M059J (cell line): ENCODE measurements around the gene CNTF. TPM values are rescaled to one million over a fixed set of nuclear protein-coding genes. Genes with fewer than 3 reads are reported as not detected.

Source experiments
- DNase-seq: peaks from one replicate; pipeline ENCODE4 v3.0.0-alpha.2; 2012; ENCODE audit warnings: low read depth
- total RNA-seq: library from RNA; depleted of rRNA; stranded (reverse); fragments of >200 nt; shearing (Covaris generic); gene quantifications from 2 replicates; pipeline ENCODE4 v1.2.3, GENCODE V29; 2014; rRNA removed

CNTF gene
- total RNA-seq, 1 experiment from 2014 or later, result 0.89 TPM

- DNase-seq, result no peak
Measured at GRCh38 chr11:58641803-58642581, 19.5 kb downstream of the CNTF start.

- DNase-seq, result no peak
Measured at GRCh38 chr11:58645854-58646253, 23.4 kb downstream of the CNTF start.

DNA sequence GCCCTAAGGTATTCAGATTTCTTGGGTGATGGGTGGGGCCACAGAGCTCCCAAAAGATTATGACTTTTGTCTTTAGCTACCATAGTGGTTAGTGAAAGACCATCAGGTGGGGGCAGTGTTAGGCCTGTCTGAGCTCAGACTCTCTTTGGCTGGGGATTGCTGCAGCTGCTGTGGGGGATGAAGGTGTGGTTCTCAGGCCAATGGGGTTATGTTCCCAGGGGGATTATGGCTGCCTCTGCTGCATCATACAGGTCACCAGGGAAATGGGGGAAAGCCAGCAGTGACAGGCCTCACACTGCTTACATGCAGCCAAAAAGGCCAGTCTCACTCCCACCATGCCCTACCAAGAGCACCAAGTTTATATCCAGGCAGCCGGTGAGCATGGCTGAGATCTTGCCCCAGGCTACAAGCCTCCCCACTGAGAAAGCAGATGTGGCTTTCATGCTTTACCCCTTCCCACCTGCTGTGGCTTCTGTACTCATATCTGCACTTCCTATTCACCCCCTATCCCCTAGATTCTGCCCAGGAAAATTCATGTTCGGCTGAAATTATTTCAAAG lies 24.8 kb downstream of the CNTF start:
- DNase-seq, result no peak

DNA sequence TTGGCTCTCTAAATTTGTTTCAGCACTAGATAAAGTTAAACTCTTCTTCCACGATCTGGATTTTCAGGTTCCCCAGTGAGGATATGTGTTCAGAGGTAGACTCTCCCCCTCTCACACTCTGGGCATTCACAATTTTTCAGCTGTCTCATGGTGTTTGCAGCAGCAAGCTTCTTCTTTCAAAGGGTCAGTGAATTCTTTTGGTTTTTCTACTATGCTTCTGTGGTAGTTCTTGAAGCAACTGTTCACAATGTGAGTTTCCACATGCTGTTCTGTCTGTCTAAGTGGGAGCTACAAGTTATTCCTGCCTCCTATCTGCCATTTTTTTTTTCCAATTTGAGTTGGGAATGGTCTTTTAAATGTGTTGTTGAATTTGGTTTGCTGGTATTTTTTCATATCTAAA lies 25.4 kb downstream of the CNTF start:
- DNase-seq, result no peak

GRCh38 chr11:58649623-58650022 lies 27.2 kb downstream of the CNTF start:
- DNase-seq, result no peak

GRCh38 chr11:58650496-58650895 lies 28.0 kb downstream of the CNTF start:
- no peak for DNase-seq

DNA sequence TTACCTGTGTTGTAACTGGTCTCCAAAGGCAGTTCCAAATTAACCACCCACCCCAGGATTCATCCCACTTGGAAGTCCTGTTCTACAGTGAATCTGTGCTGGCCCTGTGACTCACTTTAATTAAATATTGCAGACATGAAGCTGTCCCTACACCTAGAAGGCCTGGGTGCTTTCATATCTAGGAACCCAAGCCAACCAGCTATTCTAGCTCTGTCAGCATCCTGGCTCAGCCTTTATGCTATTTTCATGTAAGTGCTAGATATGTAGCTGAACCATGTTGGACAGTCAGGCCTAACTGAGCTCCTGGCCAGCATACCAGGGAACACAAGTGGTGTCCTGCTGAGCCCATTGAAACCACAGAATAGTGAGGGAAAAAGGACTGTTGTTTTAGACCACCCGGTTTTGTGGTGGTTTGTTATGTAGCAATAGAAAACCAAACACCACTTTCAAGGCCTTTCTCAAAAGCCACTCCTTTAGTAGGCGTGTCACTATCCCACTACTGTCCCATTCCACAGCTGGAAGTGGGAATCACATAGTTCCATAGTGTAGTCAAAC lies 30.3 kb downstream of the CNTF start:
- no peak for DNase-seq

DNA sequence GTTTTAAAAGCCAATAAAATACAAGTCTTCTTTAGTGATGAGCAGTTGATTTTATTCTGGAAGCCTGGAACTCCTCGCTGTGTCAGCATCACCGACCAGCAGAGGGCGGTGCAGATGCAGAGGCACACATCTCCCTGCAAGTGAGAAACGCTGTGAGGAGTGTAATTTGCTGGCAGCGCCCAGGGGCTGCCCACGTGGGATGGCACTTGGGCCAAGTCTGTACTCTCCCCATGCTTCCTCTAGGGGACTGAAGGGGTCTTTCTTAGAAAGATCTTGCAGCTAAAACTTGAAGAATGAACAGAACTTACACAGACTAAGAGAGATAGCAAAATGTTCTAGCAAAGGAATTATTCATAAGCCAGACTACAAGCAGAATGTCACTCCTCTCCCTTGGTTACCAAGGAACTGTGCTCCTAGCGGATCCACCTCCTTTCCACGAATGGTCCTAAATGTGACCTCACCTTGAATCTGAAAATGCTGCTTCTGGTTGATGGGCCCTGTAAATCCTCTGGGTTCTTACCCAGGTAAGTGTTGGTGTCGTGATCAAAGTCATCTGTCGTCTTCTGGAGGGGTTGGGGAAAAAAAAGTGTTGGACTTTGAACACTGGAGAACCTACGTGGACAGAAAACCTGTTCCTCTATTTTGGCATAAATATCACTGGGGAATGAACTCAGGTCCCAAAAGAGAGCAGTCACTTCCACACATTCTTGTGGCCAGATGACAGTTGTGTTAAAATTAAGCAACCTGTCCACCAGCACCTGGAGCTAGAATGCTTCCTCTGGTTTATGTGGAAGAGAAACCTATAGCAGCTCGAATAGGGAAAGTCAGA lies 31.8 kb downstream of the CNTF start:
- peak; percentile 70 for DNase-seq

- DNase-seq, result no peak
Measured at GRCh38 chr11:58654908-58655296, 32.4 kb downstream of the CNTF start.

DNA sequence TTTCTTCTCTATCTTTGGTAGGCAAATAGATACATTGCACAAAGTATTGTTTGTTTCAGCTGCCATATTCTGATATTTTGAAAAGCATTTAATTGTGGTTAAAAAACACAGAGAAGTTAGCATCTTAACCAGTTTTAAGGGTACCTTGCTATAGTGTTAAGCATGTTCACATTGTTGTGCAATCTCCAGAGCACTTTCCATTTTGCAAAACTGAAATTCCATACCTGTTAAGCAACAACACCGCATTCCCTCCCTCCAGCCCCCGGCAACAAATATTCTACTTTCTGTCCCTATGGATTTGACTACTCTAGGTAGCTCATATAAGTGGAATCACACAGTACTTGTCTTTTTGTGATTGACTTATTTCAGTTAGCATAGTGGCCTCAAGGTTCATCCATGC lies 33.9 kb downstream of the CNTF start:
- no peak for DNase-seq

DNA sequence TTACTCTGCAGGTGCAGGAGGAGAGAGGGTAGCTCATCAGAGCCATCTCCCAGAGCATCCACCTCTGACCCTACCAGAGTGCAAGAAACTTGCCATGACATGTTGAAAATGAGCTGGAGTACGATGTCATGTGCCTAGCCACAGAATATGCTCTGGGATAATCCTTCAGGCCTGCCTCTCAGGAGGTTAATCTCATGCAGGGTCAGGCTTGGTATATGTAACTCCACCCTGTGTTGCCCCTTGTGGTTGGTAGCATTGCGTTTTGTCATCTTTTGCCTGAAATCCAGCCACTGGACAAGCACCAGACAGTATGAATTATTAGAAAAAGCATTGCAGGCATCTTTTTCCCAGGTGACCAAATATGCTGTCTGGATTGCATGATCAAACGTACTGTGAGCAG lies 36.2 kb downstream of the CNTF start:
- DNase-seq, result no peak

GRCh38 chr11:58659404-58659803 lies 36.9 kb downstream of the CNTF start:
- peak; percentile 51 for DNase-seq

GRCh38 chr11:58659910-58660570 lies 37.6 kb downstream of the CNTF start:
- no peak for DNase-seq

DNA sequence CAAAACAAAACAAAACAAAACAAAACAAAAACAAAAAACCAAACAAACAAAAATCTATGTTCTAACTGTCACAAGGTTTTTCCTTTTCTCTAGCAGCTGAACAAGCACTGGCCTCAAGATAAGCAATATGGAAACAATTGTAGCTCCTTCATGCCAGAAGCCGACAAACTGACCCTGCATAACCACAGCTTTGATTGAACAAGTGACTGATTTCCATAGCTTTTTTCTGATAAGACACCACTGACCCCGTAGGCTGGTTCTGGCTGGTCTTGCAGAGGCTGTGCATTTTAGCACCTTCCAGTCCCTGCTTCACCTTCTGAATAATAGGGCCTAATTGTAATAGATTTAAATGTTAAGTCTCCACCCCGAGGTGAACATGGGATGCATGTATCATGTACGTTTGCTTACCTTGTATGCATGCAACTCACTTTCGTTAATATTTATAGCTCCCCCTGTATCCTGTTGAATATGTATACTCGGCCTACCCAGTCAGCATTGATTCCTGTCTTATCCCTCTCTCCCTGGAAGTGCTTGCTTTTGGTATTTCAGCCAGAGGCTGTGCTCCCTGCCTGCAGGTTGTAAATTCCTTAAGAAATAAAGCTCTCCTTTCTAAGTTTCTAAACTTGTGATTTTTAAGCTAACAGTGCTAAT lies 49.6 kb downstream of the CNTF start:
- no peak for DNase-seq

- no peak for DNase-seq
Measured at GRCh38 chr11:58674609-58675008, 52.1 kb downstream of the CNTF start.

Other genes starting within 250 kb of the CNTF start
- not detected in 2 replicates for gene OR5B3, start 215.8 kb upstream of the CNTF start, total RNA-seq
- gene OR5B2, start 194.5 kb upstream of the CNTF start, total RNA-seq, result not detected in 2 replicates
- gene OR5B12, start 180.4 kb upstream of the CNTF start, total RNA-seq, result not detected in 2 replicates
- not detected in 2 replicates for gene OR5B21, start 114.6 kb upstream of the CNTF start, total RNA-seq
- gene LPXN, start 46.8 kb upstream of the CNTF start, total RNA-seq, result 59.1 and 67.3 TPM in 2 replicates
- gene ZFP91, start 43.6 kb upstream of the CNTF start, total RNA-seq, result 59.8 and 88.9 TPM in 2 replicates
- gene GLYAT, start 109.3 kb downstream of the CNTF start, total RNA-seq, result not detected in 2 replicates
- 6.3 and 14.5 TPM in 2 replicates for gene GLYATL2, start 222.0 kb downstream of the CNTF start, total RNA-seq